ENCODE measurements around the gene CMSS1.
"Not testable (repeated sequence)": the region's sequence is repeated elsewhere in the genome, so short reads cannot be mapped to it uniquely, and the experiment has no call there.

Gene CMSS1

GRCh38 chr3:100227511-100227921, 409.9 kb downstream of the CMSS1 start:
- Mint-ChIP-seq H3K36me3 (ENCODE audit: low read depth) (no peaks in the 10 kb centered on the region), H3K9me3 (no peaks in the 10 kb centered on the region), H3K4me1 (ENCODE audit: low read depth) (no peaks in the 10 kb centered on the region), H3K4me3 (no peak overlapping the region), H3K27me3 (no peaks in the 10 kb centered on the region), H3K27ac (no peak overlapping the region)

- Mint-ChIP-seq H3K27ac (no peak overlapping the region), H3K27me3 (no peaks in the 10 kb centered on the region), H3K4me1 (ENCODE audit: low read depth) (no peaks in the 10 kb centered on the region), H3K9me3 (no peaks in the 10 kb centered on the region), H3K36me3 (ENCODE audit: low read depth) (no peaks in the 10 kb centered on the region), H3K4me3 (no peak overlapping the region)
These were observed 410.6 kb downstream of the CMSS1 start for GRCh38 chr3:100228247-100228646.

- H3K27me3 Mint-ChIP-seq, result not testable (repeated sequence)
These were observed 411.5 kb downstream of the CMSS1 start for GRCh38 chr3:100229188-100229587.

GRCh38 chr3:100230710-100231109, 413.0 kb downstream of the CMSS1 start:
- Mint-ChIP-seq H3K27ac (no peak overlapping the region), H3K4me1 (ENCODE audit: low read depth) (no peaks in the 10 kb centered on the region), H3K4me3 (no peak overlapping the region), H3K27me3 (no peaks in the 10 kb centered on the region), H3K9me3 (no peaks in the 10 kb centered on the region), H3K36me3 (ENCODE audit: low read depth) (no peaks in the 10 kb centered on the region)

More at GRCh38 chr3:100229188-100229587, 411.5 kb downstream of the CMSS1 start:
- not testable (repeated sequence) for H3K4me3 Mint-ChIP-seq; H3K36me3 Mint-ChIP-seq (ENCODE audit: low read depth); H3K4me1 Mint-ChIP-seq (ENCODE audit: low read depth); H3K9me3 Mint-ChIP-seq
- peak overlapping the region; percentile 60 for H3K27ac Mint-ChIP-seq
